Stimulated activated naive CD4-positive, alpha-beta T cell treated with Interleukin-2 at 50 U/mL for 16 hours (primary cell): ENCODE results near the gene AKIRIN1.
"Not testable (repeated sequence)": the region's sequence is repeated elsewhere in the genome, so short reads cannot be mapped to it uniquely, and the experiment has no call there.

Experiments used
- DNase-seq: peaks from one replicate; lab custom pipeline; 2025; lab: John Stamatoyannopoulos, UW

AKIRIN1 gene

GRCh38 chr1:39045231-39045630, 54.2 kb downstream of the AKIRIN1 start:
- no peak for DNase-seq

DNA sequence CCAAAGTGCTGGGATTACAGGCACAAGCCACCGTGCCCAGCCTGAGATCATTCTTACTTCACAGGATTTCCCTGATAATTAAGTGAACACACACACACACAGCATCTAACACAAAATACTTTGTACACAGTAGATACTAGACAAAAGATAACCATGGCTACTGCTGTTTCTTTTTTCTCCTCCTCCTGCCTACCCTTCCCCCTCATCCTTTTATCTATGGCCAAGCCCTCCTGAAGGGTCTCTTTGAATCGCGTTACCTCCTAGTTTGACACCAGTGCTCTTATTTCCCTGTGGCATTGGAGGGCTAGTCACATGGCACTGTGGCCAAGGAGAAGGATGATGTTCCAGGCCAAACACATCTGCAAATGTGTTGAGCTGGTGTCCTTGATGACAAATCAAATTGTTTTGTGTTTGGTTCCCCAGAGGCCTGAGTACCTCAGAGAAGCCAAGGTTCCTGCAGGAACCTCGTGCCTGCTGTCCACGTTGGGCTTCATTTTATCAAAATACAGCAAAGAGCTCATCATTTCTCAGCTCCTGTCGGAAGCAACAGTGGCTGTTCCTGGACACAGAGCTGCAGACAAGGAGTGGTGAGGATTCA, 55.6 kb downstream of the AKIRIN1 start:
- no peak for DNase-seq

GRCh38 chr1:39047374-39048229, 56.5 kb downstream of the AKIRIN1 start:
- DNase-seq: no peak

GRCh38 chr1:39048745-39049370, 57.8 kb downstream of the AKIRIN1 start:
- DNase-seq: no peak

DNA sequence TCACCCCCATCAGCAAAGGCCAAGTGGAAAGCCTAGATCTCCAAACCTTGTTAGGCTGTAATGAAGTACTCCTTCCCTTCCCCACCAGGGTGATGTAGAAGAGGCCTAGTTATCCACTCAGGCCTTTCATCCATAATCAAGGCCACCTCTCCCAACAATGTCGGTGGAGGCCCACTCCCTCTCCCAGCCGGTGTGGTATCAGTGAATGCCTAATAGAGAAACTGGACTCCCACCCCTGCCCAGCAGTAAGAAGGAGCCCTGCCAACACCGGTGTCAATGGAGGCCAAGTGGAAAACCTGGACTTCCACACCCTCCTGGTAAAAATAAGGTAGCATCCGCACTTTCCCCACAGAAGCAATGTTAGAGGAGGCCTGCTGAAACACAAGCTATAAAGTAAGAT, 58.9 kb downstream of the AKIRIN1 start:
- no peak for DNase-seq

- not testable (repeated sequence) for DNase-seq
These were observed 60.2 kb downstream of the AKIRIN1 start for GRCh38 chr1:39051193-39051850.

DNA sequence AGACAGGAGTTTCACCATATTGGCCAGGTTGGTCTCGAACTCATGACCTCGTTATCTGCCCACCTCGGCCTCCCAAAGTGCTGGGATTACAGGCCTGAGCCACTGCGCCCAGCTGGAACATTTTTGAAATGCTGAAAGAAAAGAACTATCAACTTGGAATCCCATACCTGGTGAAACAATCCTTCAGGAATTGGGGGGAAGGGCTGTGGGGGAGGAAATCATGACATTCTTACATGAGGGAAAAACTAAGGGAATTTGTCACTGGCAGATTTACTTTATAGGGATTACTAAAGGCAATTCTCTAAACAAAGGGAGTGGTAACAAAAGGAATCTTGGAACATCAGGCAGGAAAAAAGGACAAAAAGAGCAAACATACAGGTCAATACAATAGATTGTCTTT, 60.9 kb downstream of the AKIRIN1 start:
- DNase-seq: no peak

DNA sequence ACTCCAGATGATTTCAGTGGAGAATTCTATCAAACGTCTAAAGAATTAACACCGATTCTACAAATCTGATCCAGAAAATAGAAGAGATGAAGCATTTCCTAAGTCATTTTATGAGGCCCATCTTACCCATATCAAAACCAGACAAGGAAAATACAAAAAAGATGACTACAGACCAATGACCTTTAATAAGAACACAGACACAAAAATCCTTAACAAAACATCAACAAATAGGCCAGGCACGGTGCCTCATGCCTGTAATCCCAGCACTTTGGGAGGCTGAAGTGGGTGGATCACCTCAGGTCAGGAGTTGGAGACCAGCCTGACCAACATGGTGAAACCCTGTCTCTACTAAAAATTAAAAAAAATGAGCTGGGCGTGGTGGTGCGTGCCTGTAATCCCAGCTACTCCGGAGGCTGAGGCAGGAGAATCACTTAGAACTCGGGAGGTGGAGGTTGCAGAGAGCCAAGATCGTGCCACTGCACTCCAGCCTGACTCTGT, 64.2 kb downstream of the AKIRIN1 start:
- not testable (repeated sequence) for DNase-seq
